Activated CD4-positive, alpha-beta memory T cell treated with anti-CD3 and anti-CD28 coated beads, Interleukin-2, amount 10 ng/mL, durations not matched to agents 7 days and 5 days (primary cell): ENCODE results near the gene MIA. TPM values are rescaled to one million over a fixed set of nuclear protein-coding genes. Genes with fewer than 3 reads are reported as not detected.
A peak's percentile ranks its signal among the peaks of the same experiment; 100 is the strongest.
"Not testable (repeated sequence)": the region's sequence is repeated elsewhere in the genome, so short reads cannot be mapped to it uniquely, and the experiment has no call there.

Experiments
- CTCF ChIA-PET: fragments of 350-600 bp; sonication (Branson Sonifier 250); formaldehyde crosslinking; loops from one replicate; lab custom pipeline; 2021; ENCODE audit warnings: antibody characterized with exemption, inconsistent platforms; lab: Charles Lee
- POLR2A ChIA-PET: fragments of 350-600 bp; sonication (Branson Sonifier 250); formaldehyde crosslinking; loops from one replicate; lab custom pipeline; 2021; ENCODE audit warnings: antibody characterized with exemption; lab: Charles Lee
- DNase-seq: peaks from one replicate; pipeline ENCODE4 v3.0.0-alpha.2; 2020
- H3K27ac Mint-ChIP-seq: one replicate; pipeline ENCODE4 v1.8.0; 2021; ENCODE audit warnings: mild to moderate bottlenecking, mixed read lengths
- H3K27me3 Mint-ChIP-seq: one replicate; pipeline ENCODE4 v1.8.0; 2021; ENCODE audit warnings: mixed read lengths
- H3K36me3 Mint-ChIP-seq: one replicate; pipeline ENCODE4 v1.8.0; 2021; ENCODE audit warnings: low read depth, mixed read lengths
- H3K4me1 Mint-ChIP-seq: one replicate; pipeline ENCODE4 v1.8.0; 2021; ENCODE audit warnings: mixed read lengths
- H3K4me3 Mint-ChIP-seq: one replicate; pipeline ENCODE4 v1.8.0; 2021; ENCODE audit warnings: mild to moderate bottlenecking, mixed read lengths
- H3K9me3 Mint-ChIP-seq: one replicate; pipeline ENCODE4 v1.8.0; 2021; ENCODE audit warnings: mixed read lengths
- total RNA-seq, 2 experiments: library from RNA; stranded (reverse); gene quantifications; one replicate each; pipeline ENCODE4 v1.2.3, GENCODE V29; 2021

Gene MIA
- total RNA-seq, 2 experiments from 2014 or later: not detected

- ChIA-PET CTCF (interaction anchor here (2.2 kb wide), 1 partner anchor 34 kb away, joined by 7 read pairs; no protein-coding TSS in a partner anchor), POLR2A (interaction anchor here (1.1 to 1.6 kb wide), 5 partner anchors 10 to 34 kb away, joined by 3 to 8 read pairs (median 5); partner anchors contain the start of gene ACTMAP)
- not testable (repeated sequence) for H3K27ac Mint-ChIP-seq, DNase-seq, H3K4me3 Mint-ChIP-seq, H3K9me3 Mint-ChIP-seq, H3K27me3 Mint-ChIP-seq
- Mint-ChIP-seq H3K4me1 (peaks cover 14% of the 10 kb centered on the region), H3K36me3 (peaks cover 24% of the 10 kb centered on the region)
These were observed 4.0 kb upstream of the MIA start for GRCh38 chr19:40771101-40771862.

- CTCF ChIA-PET: interaction anchor here (1.3 to 4.1 kb wide), 3 partner anchors 22 to 31 kb away, joined by 5 to 48 read pairs (median 41); partner anchors contain the start of genes ACTMAP, EGLN2 and SNRPA
- peaks cover 40% of the 10 kb centered on the region for H3K4me1 Mint-ChIP-seq
- POLR2A ChIA-PET: interaction anchor here (3.7 to 7.7 kb wide), 2 partner anchors 23 to 26 kb away, joined by 161 to 244 read pairs; partner anchors contain the start of genes ACTMAP, EGLN2 and SNRPA
- H3K27me3 Mint-ChIP-seq: peaks cover 2% of the 10 kb centered on the region
- H3K9me3 Mint-ChIP-seq: no peaks in the 10 kb centered on the region
- no peak overlapping the region for H3K27ac Mint-ChIP-seq
- H3K4me3 Mint-ChIP-seq: no peak overlapping the region
- no peak for DNase-seq
- peaks cover 22% of the 10 kb centered on the region for H3K36me3 Mint-ChIP-seq
These were observed 306 bp downstream of the MIA start for GRCh38 chr19:40775632-40776022.

DNA sequence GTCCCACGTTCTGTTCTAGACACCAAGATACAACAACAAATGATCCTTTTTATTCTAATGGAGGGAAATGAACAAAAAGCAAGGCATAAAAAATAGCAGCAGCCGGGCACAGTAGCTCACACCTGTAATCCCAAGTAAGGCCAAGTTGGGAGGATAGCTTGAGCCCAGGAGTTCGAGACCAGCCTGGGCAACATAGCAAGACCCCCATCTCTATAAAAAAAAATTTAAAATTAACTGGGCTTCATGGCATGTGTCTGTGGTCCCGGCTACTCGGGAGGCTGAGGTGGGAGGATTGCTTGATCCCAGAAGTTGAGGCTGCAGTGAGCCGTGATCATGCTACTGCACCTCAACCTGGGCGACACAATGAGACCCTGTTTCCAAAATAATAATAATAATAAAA, 1.0 kb downstream of the MIA start:
- Mint-ChIP-seq H3K27me3 (peaks cover 2% of the 10 kb centered on the region), H3K9me3 (no peaks in the 10 kb centered on the region), H3K4me3 (no peak overlapping the region), H3K4me1 (peaks cover 36% of the 10 kb centered on the region), H3K36me3 (peaks cover 20% of the 10 kb centered on the region), H3K27ac (no peak overlapping the region)
- CTCF ChIA-PET: interaction anchor here (1.7 to 4.1 kb wide), 4 partner anchors 22 to 43 kb away, joined by 6 to 50 read pairs (median 44); partner anchors contain the start of genes ACTMAP, EGLN2 and SNRPA
- POLR2A ChIA-PET: interaction anchor here (2.6 to 7.7 kb wide), 3 partner anchors 24 to 86 kb away, joined by 11 to 244 read pairs (median 161); partner anchors contain the start of genes ACTMAP, EGLN2, NUMBL and SNRPA
- no peak for DNase-seq

- H3K4me3 Mint-ChIP-seq: peak overlapping the region; percentile 95
- ChIA-PET POLR2A (interaction anchor here (0.7 to 7.7 kb wide), 19 partner anchors 9 to 550 kb away, joined by 3 to 244 read pairs (median 4); partner anchors contain the start of genes ACTMAP, COQ8B, EGLN2 and ITPKC), CTCF (interaction anchor here (0.8 to 4.1 kb wide), 14 partner anchors 9 to 806 kb away, joined by 3 to 50 read pairs (median 4); partner anchors contain the start of genes ACTMAP, EGLN2, PSMC4 and SNRPA)
- DNase-seq: peak; percentile 95
- peak overlapping the region; percentile 99 for H3K27ac Mint-ChIP-seq
- peaks cover 36% of the 10 kb centered on the region for H3K4me1 Mint-ChIP-seq
- H3K36me3 Mint-ChIP-seq: peaks cover 22% of the 10 kb centered on the region
- H3K27me3 Mint-ChIP-seq: peaks cover 2% of the 10 kb centered on the region
- H3K9me3 Mint-ChIP-seq: no peaks in the 10 kb centered on the region
These were observed 1.8 kb downstream of the MIA start for GRCh38 chr19:40776932-40777644.

DNA sequence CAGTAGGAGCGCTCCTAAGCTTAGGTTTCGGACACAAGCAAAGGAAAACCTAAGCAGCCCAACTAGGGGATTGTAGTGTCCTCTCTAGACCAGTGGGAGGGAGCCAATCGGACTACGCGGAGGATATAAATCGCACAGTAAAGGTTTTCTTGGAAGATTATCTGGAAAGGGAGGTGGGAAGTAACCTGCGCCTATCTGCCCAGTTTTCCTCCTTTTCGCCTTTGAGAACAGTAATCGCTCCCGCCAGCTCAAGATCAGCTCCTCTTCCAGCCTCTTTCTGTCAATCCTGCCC, 2.3 kb downstream of the MIA start:
- POLR2A ChIA-PET: interaction anchor here (0.7 to 7.7 kb wide), 23 partner anchors 9 to 572 kb away, joined by 3 to 244 read pairs (median 4); partner anchors contain the start of genes ACTMAP, COQ8B, EGLN2 and ITPKC
- no peaks in the 10 kb centered on the region for H3K9me3 Mint-ChIP-seq
- peak overlapping the region; percentile 99 for H3K27ac Mint-ChIP-seq
- H3K36me3 Mint-ChIP-seq: peaks cover 24% of the 10 kb centered on the region
- CTCF ChIA-PET: interaction anchor here (0.8 to 4.1 kb wide), 16 partner anchors 9 to 807 kb away, joined by 3 to 50 read pairs (median 5); partner anchors contain the start of genes ACTMAP, EGLN2, PSMC4 and SNRPA
- H3K27me3 Mint-ChIP-seq: peaks cover 2% of the 10 kb centered on the region
- peaks cover 36% of the 10 kb centered on the region for H3K4me1 Mint-ChIP-seq
- H3K4me3 Mint-ChIP-seq: peak overlapping the region; percentile 95
- DNase-seq: no peak

- H3K27ac Mint-ChIP-seq: peak within 1 kb of the TSS; percentile 99
- H3K36me3 Mint-ChIP-seq: peaks cover 24% of the 10 kb centered on the region
- DNase-seq: peak; percentile 100
- peaks cover 2% of the 10 kb centered on the region for H3K27me3 Mint-ChIP-seq
- H3K4me3 Mint-ChIP-seq: peak within 1 kb of the TSS; percentile 95
- H3K9me3 Mint-ChIP-seq: no peaks in the 10 kb centered on the region
- peaks cover 36% of the 10 kb centered on the region for H3K4me1 Mint-ChIP-seq
- POLR2A ChIA-PET: interaction anchor here (0.5 to 7.7 kb wide), 30 partner anchors 8 to 1299 kb away, joined by 3 to 244 read pairs (median 4); partner anchors contain the start of genes ACTMAP, C19orf47, COQ8B and EGLN2
- CTCF ChIA-PET: interaction anchor here (0.8 to 4.1 kb wide), 16 partner anchors 8 to 807 kb away, joined by 3 to 50 read pairs (median 5); partner anchors contain the start of genes ACTMAP, EGLN2, PSMC4 and SNRPA
These were observed 2.8 kb downstream of the MIA start, which contains the start of gene RAB4B for GRCh38 chr19:40777937-40778705. Gene RAB4B, plus strand, starts transcription at chr19:40778247. Its CDS starts 129 bp downstream, at chr19:40778376.

DNA sequence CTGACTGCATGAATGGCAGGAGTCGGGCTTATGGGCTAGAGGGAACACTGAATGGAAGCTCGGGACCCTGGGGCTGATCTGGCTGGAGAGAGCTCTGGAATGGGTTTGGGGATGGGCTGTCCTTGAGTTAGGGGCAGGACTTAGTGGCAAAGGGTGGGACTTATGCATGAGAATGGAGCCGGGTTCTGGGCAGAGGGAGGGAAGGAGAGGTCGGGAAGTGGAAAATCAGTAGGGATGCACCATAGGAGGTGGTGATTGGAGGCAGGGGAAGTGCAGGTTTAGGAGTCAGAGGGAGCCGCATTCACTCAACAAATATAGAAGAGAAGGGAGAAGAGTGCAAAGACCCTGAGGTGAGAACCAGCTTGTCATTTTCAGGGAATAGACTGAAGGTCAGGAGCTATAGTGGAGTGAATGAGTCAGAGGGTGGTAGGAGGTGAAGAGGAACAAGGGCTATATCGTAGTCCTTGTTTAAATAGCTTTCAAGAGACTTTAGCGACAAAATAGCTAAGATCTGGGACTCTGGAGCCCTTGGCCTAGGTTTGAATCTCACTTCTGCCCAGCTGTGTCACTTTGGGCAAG, 3.5 kb downstream of the MIA start:
- peaks cover 28% of the 10 kb centered on the region for H3K36me3 Mint-ChIP-seq
- no peak for DNase-seq
- ChIA-PET CTCF (interaction anchor here (0.8 to 4.1 kb wide), 8 partner anchors 16 to 117 kb away, joined by 4 to 50 read pairs (median 10); partner anchors contain the start of genes ACTMAP, EGLN2 and SNRPA), POLR2A (interaction anchor here (0.5 to 7.7 kb wide), 18 partner anchors 8 to 1299 kb away, joined by 3 to 244 read pairs (median 4); partner anchors contain the start of genes ACTMAP, C19orf47, COQ8B and EGLN2)
- peaks cover 2% of the 10 kb centered on the region for H3K27me3 Mint-ChIP-seq
- H3K27ac Mint-ChIP-seq: peak overlapping the region; percentile 99
- no peaks in the 10 kb centered on the region for H3K9me3 Mint-ChIP-seq
- H3K4me3 Mint-ChIP-seq: peak overlapping the region; percentile 95
- H3K4me1 Mint-ChIP-seq: peaks cover 36% of the 10 kb centered on the region

GRCh38 chr19:40780582-40780981, 5.3 kb downstream of the MIA start:
- DNase-seq: no peak
- Mint-ChIP-seq H3K9me3 (no peaks in the 10 kb centered on the region), H3K4me1 (peaks cover 36% of the 10 kb centered on the region), H3K4me3 (no peak overlapping the region), H3K36me3 (peaks cover 29% of the 10 kb centered on the region), H3K27me3 (peaks cover 2% of the 10 kb centered on the region), H3K27ac (no peak overlapping the region)
- ChIA-PET POLR2A (interaction anchor here (7.7 kb wide), 1 partner anchor 28 kb away, joined by 244 read pairs; the partner anchor contains the start of genes ACTMAP and SNRPA), CTCF (interaction anchor here (1.0 kb wide), 1 partner anchor 18 kb away, joined by 3 read pairs; the partner anchor contains the start of gene EGLN2)

GRCh38 chr19:40781140-40781539, 5.8 kb downstream of the MIA start:
- no peak overlapping the region for H3K27ac Mint-ChIP-seq
- no peaks in the 10 kb centered on the region for H3K27me3 Mint-ChIP-seq
- no peak overlapping the region for H3K4me3 Mint-ChIP-seq
- peaks cover 31% of the 10 kb centered on the region for H3K36me3 Mint-ChIP-seq
- DNase-seq: no peak
- ChIA-PET CTCF (interaction anchor here (0.7 kb wide), 1 partner anchor 97 kb away, joined by 3 read pairs; no protein-coding TSS in a partner anchor), POLR2A (no interaction called here)
- H3K4me1 Mint-ChIP-seq: peaks cover 33% of the 10 kb centered on the region
- no peaks in the 10 kb centered on the region for H3K9me3 Mint-ChIP-seq

GRCh38 chr19:40783711-40784110, 8.4 kb downstream of the MIA start:
- CTCF ChIA-PET: interaction anchor here (1.3 kb wide), 1 partner anchor 15 kb away, joined by 3 read pairs; the partner anchor contains the start of gene EGLN2
- Mint-ChIP-seq H3K4me3 (no peak overlapping the region), H3K27ac (no peak overlapping the region), H3K36me3 (peaks cover 32% of the 10 kb centered on the region), H3K4me1 (peaks cover 18% of the 10 kb centered on the region), H3K9me3 (no peaks in the 10 kb centered on the region), H3K27me3 (no peaks in the 10 kb centered on the region)
- POLR2A ChIA-PET: interaction anchor here (1.2 kb wide), 1 partner anchor 12 kb away, joined by 3 read pairs; no protein-coding TSS in a partner anchor
- DNase-seq: no peak

DNA sequence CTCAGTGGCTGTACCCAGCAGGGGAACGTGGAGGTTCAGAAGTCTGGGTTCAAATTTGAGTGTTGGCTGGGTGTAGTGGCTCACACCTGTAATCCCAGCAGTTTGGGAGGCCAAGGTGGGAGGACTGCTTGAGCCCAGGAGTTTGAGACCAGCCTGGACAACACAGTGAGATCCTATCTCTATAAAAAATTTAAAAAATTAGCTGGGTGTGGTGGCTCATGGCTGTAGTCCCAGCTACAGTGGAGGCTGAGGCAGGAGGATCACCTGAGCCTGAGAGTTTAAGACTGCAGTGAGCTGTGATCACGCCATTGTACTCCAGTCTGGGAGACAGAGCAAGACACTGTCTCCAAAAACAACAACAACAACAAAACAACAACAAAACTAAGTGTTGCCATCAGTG, 8.8 kb downstream of the MIA start:
- not testable (repeated sequence) for H3K27ac Mint-ChIP-seq, H3K9me3 Mint-ChIP-seq, H3K27me3 Mint-ChIP-seq, H3K4me3 Mint-ChIP-seq, DNase-seq
- Mint-ChIP-seq H3K4me1 (peaks cover 13% of the 10 kb centered on the region), H3K36me3 (peaks cover 31% of the 10 kb centered on the region)
- ChIA-PET POLR2A (interaction anchor here (1.2 kb wide), 1 partner anchor 12 kb away, joined by 3 read pairs; no protein-coding TSS in a partner anchor), CTCF (interaction anchor here (1.3 kb wide), 1 partner anchor 14 kb away, joined by 3 read pairs; the partner anchor contains the start of gene EGLN2)
